Measurements from ENCODE around the gene DUSP28.
A peak's percentile ranks its signal among the peaks of the same experiment; 100 is the strongest.

Gene DUSP28

GRCh38 chr2:240593703-240594451, 33.7 kb downstream of the DUSP28 start:
- TF ChIP-seq ARNT (IDR thresholded peaks at IDR 0.05) (no peak), HDGF (IDR thresholded peaks at IDR 0.05; ENCODE audit: borderline replicate concordance) (no peak), FOXK2 (IDR thresholded peaks at IDR 0.05) (no peak), TARDBP (IDR thresholded peaks at IDR 0.05) (no peak), CTBP1 (IDR thresholded peaks at IDR 0.05; ENCODE audit: borderline replicate concordance) (no peak), BHLHE40 (IDR thresholded peaks at IDR 0.05; ENCODE audit: borderline replicate concordance) (no peak), ZNF384 (IDR thresholded peaks at IDR 0.05) (no peak), LEF1 (IDR thresholded peaks at IDR 0.05; ENCODE audit: borderline replicate concordance) (no peak), ELF4 (IDR thresholded peaks at IDR 0.05) (no peak), NFRKB (IDR thresholded peaks at IDR 0.05) (no peak), SP1 (IDR thresholded peaks at IDR 0.05) (no peak), L3MBTL2 (conservative IDR thresholded peaks at IDR 0.05) (no peak)
- DNase-seq (ENCODE audit: extremely low spot score) = no peak
- POLR2A ChIA-PET = no interaction called here
- CTCF ChIA-PET = no interaction called here

GRCh38 chr2:240594511-240595380, 34.6 kb downstream of the DUSP28 start:
- no peak for TF ChIP-seq NFRKB (IDR thresholded peaks at IDR 0.05)
- no peak for TF ChIP-seq SUZ12 (IDR thresholded peaks at IDR 0.05)
- TF ChIP-seq FOXA1 (IDR thresholded peaks at IDR 0.05) = no peak
- TF ChIP-seq LEF1 (IDR thresholded peaks at IDR 0.05; ENCODE audit: borderline replicate concordance) = no peak
- no peak for TF ChIP-seq PKNOX1 (IDR thresholded peaks at IDR 0.05)
- TF ChIP-seq BHLHE40 (IDR thresholded peaks at IDR 0.05; ENCODE audit: borderline replicate concordance) = no peak
- TF ChIP-seq FOXK2 (IDR thresholded peaks at IDR 0.05) = no peak
- TF ChIP-seq HDGF (IDR thresholded peaks at IDR 0.05; ENCODE audit: borderline replicate concordance) = no peak
- TF ChIP-seq FOXM1 (IDR thresholded peaks at IDR 0.05; ENCODE audit: borderline replicate concordance) = no peak
- TF ChIP-seq TARDBP (IDR thresholded peaks at IDR 0.05) = no peak
- TF ChIP-seq SP1 (IDR thresholded peaks at IDR 0.05) = no peak
- no peak for TF ChIP-seq ELF4 (IDR thresholded peaks at IDR 0.05)
- no peak for TF ChIP-seq ARNT (IDR thresholded peaks at IDR 0.05)
- TF ChIP-seq ZNF384 (IDR thresholded peaks at IDR 0.05) = no peak
- ChIA-PET POLR2A (no interaction called here), CTCF (interaction anchor here (0.6 kb wide), 1 partner anchor 8 kb away, joined by 3 read pairs; the partner anchor contains the start of gene CAPN10)
- no peak for DNase-seq (ENCODE audit: extremely low spot score)

GRCh38 chr2:240595381-240596079, 35.4 kb downstream of the DUSP28 start:
- TF ChIP-seq HDGF (IDR thresholded peaks at IDR 0.05; ENCODE audit: borderline replicate concordance) (no peak), SUZ12 (IDR thresholded peaks at IDR 0.05) (no peak), FOXA1 (IDR thresholded peaks at IDR 0.05) (no peak), ARNT (IDR thresholded peaks at IDR 0.05) (no peak)
- DNase-seq (ENCODE audit: extremely low spot score) = peak; percentile 57
- POLR2A ChIA-PET = interaction anchor here (1.5 kb wide), 1 partner anchor 9 kb away, joined by 5 read pairs; the partner anchor contains the start of gene CAPN10
- CTCF ChIA-PET = interaction anchor here (0.6 kb wide), 1 partner anchor 9 kb away, joined by 3 read pairs; the partner anchor contains the start of gene CAPN10

GRCh38 chr2:240596080-240596460, 35.9 kb downstream of the DUSP28 start:
- POLR2A ChIA-PET = interaction anchor here (1.5 kb wide), 1 partner anchor 9 kb away, joined by 5 read pairs; the partner anchor contains the start of gene CAPN10
- TF ChIP-seq ARNT (IDR thresholded peaks at IDR 0.05) = no peak
- CTCF ChIA-PET = no interaction called here
- no peak for DNase-seq (ENCODE audit: extremely low spot score)

GRCh38 chr2:240596491-240596931, 36.4 kb downstream of the DUSP28 start:
- ChIA-PET CTCF (no interaction called here), POLR2A (interaction anchor here (1.5 kb wide), 1 partner anchor 10 kb away, joined by 5 read pairs; the partner anchor contains the start of gene CAPN10)
- no peak for DNase-seq (ENCODE audit: extremely low spot score)
- TF ChIP-seq ZNF384 (IDR thresholded peaks at IDR 0.05) (no peak), FOXM1 (IDR thresholded peaks at IDR 0.05; ENCODE audit: borderline replicate concordance) (no peak), PKNOX1 (IDR thresholded peaks at IDR 0.05) (no peak), NFRKB (IDR thresholded peaks at IDR 0.05) (no peak), ARNT (IDR thresholded peaks at IDR 0.05) (no peak), SP1 (IDR thresholded peaks at IDR 0.05) (no peak), TARDBP (IDR thresholded peaks at IDR 0.05) (no peak)

- CTCF ChIA-PET = no interaction called here
- no peak for DNase-seq (ENCODE audit: extremely low spot score)
- POLR2A ChIA-PET = interaction anchor here (1.5 kb wide), 1 partner anchor 10 kb away, joined by 5 read pairs; the partner anchor contains the start of gene CAPN10
- TF ChIP-seq SUZ12 (IDR thresholded peaks at IDR 0.05) = no peak
- TF ChIP-seq HDGF (IDR thresholded peaks at IDR 0.05; ENCODE audit: borderline replicate concordance) = no peak
- no peak for TF ChIP-seq NFRKB (IDR thresholded peaks at IDR 0.05)
- no peak for TF ChIP-seq CTBP1 (IDR thresholded peaks at IDR 0.05; ENCODE audit: borderline replicate concordance)
- TF ChIP-seq ZNF384 (IDR thresholded peaks at IDR 0.05) = no peak
- no peak for TF ChIP-seq FOXK2 (IDR thresholded peaks at IDR 0.05)
- TF ChIP-seq SP1 (IDR thresholded peaks at IDR 0.05) = no peak
Measured at GRCh38 chr2:240597054-240597418, 36.9 kb downstream of the DUSP28 start.

Measured in HEK293T (cell line).